Caco-2 (cell line): ENCODE measurements around the gene MEGF6. TPM values are rescaled to one million over a fixed set of nuclear protein-coding genes. Genes with fewer than 3 reads are reported as not detected.

Source experiments
- BruUV-seq: library from RNA; stranded (reverse); fragments of 400-500 nt; replicated peaks from 2 replicates; lab custom pipeline; 2021; lab: Mats Ljungman, UMichigan
- CTCF ChIA-PET: fragments of 300-600 bp; sonication (Branson Sonifier 250); formaldehyde crosslinking; loops from one replicate; lab custom pipeline; 2022; ENCODE audit warnings: antibody characterized with exemption; lab: Charles Lee
- POLR2A ChIA-PET: fragments of 300-600 bp; sonication (Branson Sonifier 250); formaldehyde crosslinking; loops from one replicate; lab custom pipeline; 2022; ENCODE audit warnings: antibody characterized with exemption; lab: Charles Lee
- DNase-seq, 2 experiments: peaks; one replicate each; pipeline versions ENCODE4 v3.0.0 to v3.0.0-alpha.2; 2020 to 2022
- H3K27me3 ChIP-seq: replicated peaks from 2 replicates; pipeline ENCODE4 v1.6.0; 2011; ENCODE audit warnings: low read length; ENCODE audit not compliant: control insufficient read depth, insufficient read depth
- H3K36me3 ChIP-seq: 2 replicates; pipeline ENCODE4 v1.5.1; 2011; ENCODE audit warnings: low read length; ENCODE audit not compliant: control insufficient read depth, insufficient read depth
- H3K4me1 ChIP-seq: fragments of 250-450 bp; sonication (Bioruptor Pico); 2 replicates; pipeline ENCODE4 v1.5.1; 2020; ENCODE audit warnings: mild to moderate bottlenecking
- H3K4me3 ChIP-seq: 2 replicates; pipeline ENCODE4 v1.5.1; 2011; ENCODE audit warnings: low read depth, mild to moderate bottlenecking, control low read depth, low read length
- H3K9me3 ChIP-seq: fragments of 250-450 bp; sonication (Bioruptor Pico); 2 replicates; pipeline ENCODE4 v1.5.1; 2020; ENCODE audit warnings: mild to moderate bottlenecking, moderate library complexity
- H3K27ac Mint-ChIP-seq: one replicate; pipeline ENCODE4 v1.8.0; 2022; ENCODE audit warnings: mixed read lengths; ENCODE audit not compliant: unreplicated experiment
- H3K27me3 Mint-ChIP-seq: one replicate; pipeline ENCODE4 v1.8.0; 2022; ENCODE audit warnings: mixed read lengths; ENCODE audit not compliant: insufficient read depth, unreplicated experiment
- H3K36me3 Mint-ChIP-seq: one replicate; pipeline ENCODE4 v1.8.0; 2022; ENCODE audit warnings: mild to moderate bottlenecking, mixed read lengths; ENCODE audit not compliant: insufficient read depth, unreplicated experiment
- H3K4me1 Mint-ChIP-seq: one replicate; pipeline ENCODE4 v1.8.0; 2022; ENCODE audit warnings: low read depth, mixed read lengths; ENCODE audit not compliant: unreplicated experiment
- H3K4me3 Mint-ChIP-seq: one replicate; pipeline ENCODE4 v1.8.0; 2022; ENCODE audit warnings: mild to moderate bottlenecking, moderate library complexity, mixed read lengths; ENCODE audit not compliant: unreplicated experiment
- H3K9me3 Mint-ChIP-seq: one replicate; pipeline ENCODE4 v1.8.0; 2022; ENCODE audit warnings: mixed read lengths; ENCODE audit not compliant: unreplicated experiment
- CTCF ChIP-seq, 2 experiments: fragments of 200-600 bp in 1 of 2; IDR thresholded peaks; 1 replicate in 1 of 2; 2 replicates in 1 of 2; pipeline versions ENCODE4 v1.5.1 to v1.8.0; 2011 to 2022; ENCODE audit warnings: antibody characterized with exemption in 1 of 2, control low read depth in 1 of 2, inconsistent platforms in 1 of 2, low read depth in 1 of 2, low read length in 1 of 2, mild to moderate bottlenecking in 1 of 2, moderate library complexity in 1 of 2; ENCODE audit not compliant: insufficient read depth in 1 of 2, severe bottlenecking in 1 of 2, unreplicated experiment in 1 of 2
- intact Hi-C: fragments of 100-400 bp; cut with micrococcal nuclease; formaldehyde crosslinking; loops from one replicate; pipeline ENCODE4 v1.10.0; 2022; ENCODE audit not compliant: unreplicated experiment
- total RNA-seq: library from RNA; stranded (reverse); gene quantifications from 2 replicates; pipeline ENCODE4 v1.2.3, GENCODE V29; 2022

Gene MEGF6
- total RNA-seq, 1 experiment from 2014 or later: 13.3 TPM

- no peak for TF ChIP-seq CTCF (IDR thresholded peaks at IDR 0.05; ENCODE audit: insufficient read depth in 1 of 2, low read depth in 1 of 2, low read length in 1 of 2, severe bottlenecking in 1 of 2, unreplicated experiment in 1 of 2)
- DNase-seq: no peak
- Mint-ChIP-seq H3K27ac (no peak overlapping the region), H3K36me3 (no peaks in the 10 kb centered on the region), H3K4me1 (no peaks in the 10 kb centered on the region), H3K4me3 (no peak overlapping the region), H3K9me3 (no peaks in the 10 kb centered on the region), H3K27me3 (no peaks in the 10 kb centered on the region)
- CTCF ChIA-PET: no interaction called here
- no peaks in the 10 kb centered on the region for H3K27me3 ChIP-seq
- no TSS peak for BruUV-seq
- no peaks in the 10 kb centered on the region for H3K36me3 ChIP-seq
- H3K4me3 ChIP-seq: no peak overlapping the region
- no peaks in the 10 kb centered on the region for H3K9me3 ChIP-seq
- intact Hi-C loops: no loop called here
- no peaks in the 10 kb centered on the region for H3K4me1 ChIP-seq
- POLR2A ChIA-PET: no interaction called here
Observed at GRCh38 chr1:3498246-3498930, 112.9 kb downstream of the MEGF6 start.

- no TSS peak for BruUV-seq
Observed at GRCh38 chr1:3497521-3497920, 113.8 kb downstream of the MEGF6 start.

GRCh38 chr1:3496916-3497315, 114.4 kb downstream of the MEGF6 start:
- BruUV-seq: no TSS peak
- no peak overlapping the region for H3K27ac Mint-ChIP-seq
- no peaks in the 10 kb centered on the region for H3K9me3 Mint-ChIP-seq
- Histone ChIP-seq H3K9me3 (no peaks in the 10 kb centered on the region), H3K4me3 (no peak overlapping the region), H3K36me3 (no peaks in the 10 kb centered on the region), H3K27me3 (no peaks in the 10 kb centered on the region), H3K4me1 (no peaks in the 10 kb centered on the region)
- H3K27me3 Mint-ChIP-seq: no peaks in the 10 kb centered on the region
- H3K4me1 Mint-ChIP-seq: no peaks in the 10 kb centered on the region
- intact Hi-C loops: no loop called here
- ChIA-PET POLR2A (no interaction called here), CTCF (interaction anchor here (1.2 kb wide), 1 partner anchor 44 kb away, joined by 4 read pairs; no protein-coding TSS in a partner anchor)
- no peak for TF ChIP-seq CTCF (IDR thresholded peaks at IDR 0.05; ENCODE audit: insufficient read depth in 1 of 2, low read depth in 1 of 2, low read length in 1 of 2, severe bottlenecking in 1 of 2, unreplicated experiment in 1 of 2)
- H3K4me3 Mint-ChIP-seq: no peak overlapping the region
- DNase-seq: no peak
- H3K36me3 Mint-ChIP-seq: no peaks in the 10 kb centered on the region

More at GRCh38 chr1:3497521-3497920, 113.8 kb downstream of the MEGF6 start:
- ChIA-PET CTCF (no interaction called here), POLR2A (no interaction called here)
- DNase-seq: no peak
- no peaks in the 10 kb centered on the region for H3K9me3 ChIP-seq
- intact Hi-C loops: no loop called here
- Mint-ChIP-seq H3K27me3 (no peaks in the 10 kb centered on the region), H3K4me1 (no peaks in the 10 kb centered on the region), H3K4me3 (no peak overlapping the region), H3K9me3 (no peaks in the 10 kb centered on the region), H3K27ac (no peak overlapping the region), H3K36me3 (no peaks in the 10 kb centered on the region)
- H3K27me3 ChIP-seq: no peaks in the 10 kb centered on the region
- H3K36me3 ChIP-seq: no peaks in the 10 kb centered on the region
- no peak for TF ChIP-seq CTCF (IDR thresholded peaks at IDR 0.05; ENCODE audit: insufficient read depth in 1 of 2, low read depth in 1 of 2, low read length in 1 of 2, severe bottlenecking in 1 of 2, unreplicated experiment in 1 of 2)
- no peak overlapping the region for H3K4me3 ChIP-seq
- H3K4me1 ChIP-seq: no peaks in the 10 kb centered on the region
